Measurements from ENCODE around the gene SPATA3.

The SPATA3 gene

DNA sequence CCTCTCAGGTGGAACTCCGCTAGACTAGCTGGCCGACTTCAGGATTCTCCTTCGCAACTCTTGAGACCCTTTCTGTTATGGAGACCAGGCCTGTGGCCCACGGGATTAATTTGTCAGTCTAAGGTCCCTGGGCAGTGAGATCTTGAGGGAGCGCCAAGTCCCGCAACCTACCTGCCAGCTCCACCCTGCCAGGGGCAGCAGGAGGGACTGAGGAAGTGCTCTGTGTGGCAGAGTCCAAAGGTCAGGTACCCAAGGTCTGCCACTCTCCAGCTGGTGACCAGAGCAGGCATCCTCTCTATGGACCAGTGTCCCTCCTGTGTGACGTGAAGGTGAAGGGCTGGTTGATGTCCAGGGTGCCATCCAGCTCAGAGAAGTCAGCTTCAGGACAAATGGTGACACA lies 4.3 kb upstream of the SPATA3 start:
- in situ Hi-C loops (cut with MboI; ENCODE audit: low pct_unique_long_range_greater_than_20kb, low sequenced_read_pairs, unreplicated experiment) = loop anchor here (5.0 kb wide), 1 partner anchor 89 kb away; no protein-coding TSS in a partner anchor
- no peak for DNase-seq (ENCODE audit: low spot score)
- TF ChIP-seq, protein P1, sequence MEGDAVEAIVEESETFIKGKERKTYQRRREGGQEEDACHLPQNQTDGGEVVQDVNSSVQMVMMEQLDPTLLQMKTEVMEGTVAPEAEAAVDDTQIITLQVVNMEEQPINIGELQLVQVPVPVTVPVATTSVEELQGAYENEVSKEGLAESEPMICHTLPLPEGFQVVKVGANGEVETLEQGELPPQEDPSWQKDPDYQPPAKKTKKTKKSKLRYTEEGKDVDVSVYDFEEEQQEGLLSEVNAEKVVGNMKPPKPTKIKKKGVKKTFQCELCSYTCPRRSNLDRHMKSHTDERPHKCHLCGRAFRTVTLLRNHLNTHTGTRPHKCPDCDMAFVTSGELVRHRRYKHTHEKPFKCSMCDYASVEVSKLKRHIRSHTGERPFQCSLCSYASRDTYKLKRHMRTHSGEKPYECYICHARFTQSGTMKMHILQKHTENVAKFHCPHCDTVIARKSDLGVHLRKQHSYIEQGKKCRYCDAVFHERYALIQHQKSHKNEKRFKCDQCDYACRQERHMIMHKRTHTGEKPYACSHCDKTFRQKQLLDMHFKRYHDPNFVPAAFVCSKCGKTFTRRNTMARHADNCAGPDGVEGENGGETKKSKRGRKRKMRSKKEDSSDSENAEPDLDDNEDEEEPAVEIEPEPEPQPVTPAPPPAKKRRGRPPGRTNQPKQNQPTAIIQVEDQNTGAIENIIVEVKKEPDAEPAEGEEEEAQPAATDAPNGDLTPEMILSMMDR (IDR thresholded peaks at IDR 0.05; ENCODE audit: extremely low read depth, insufficient read depth, missing control alignments) = no peak

DNA sequence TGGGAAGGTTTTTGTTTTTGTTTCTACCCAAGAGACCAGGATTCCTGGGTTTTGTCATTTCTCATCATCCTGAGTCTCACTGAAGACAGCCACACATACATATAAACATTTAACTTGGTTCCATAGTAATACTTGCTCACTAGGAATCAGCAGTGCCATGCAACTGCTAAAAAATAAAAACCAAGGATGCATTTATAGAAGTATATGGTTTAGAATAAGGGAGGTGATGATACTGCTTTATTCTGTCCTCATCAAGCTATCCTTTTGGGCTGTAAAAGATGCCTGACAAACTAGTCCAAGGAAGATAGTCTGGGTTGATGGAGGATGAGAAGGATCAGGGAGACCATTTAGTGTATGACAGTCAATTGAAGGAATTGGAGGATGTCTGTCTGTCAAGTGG lies 740 bp downstream of the SPATA3 start:
- in situ Hi-C loops (cut with MboI; ENCODE audit: low pct_unique_long_range_greater_than_20kb, low sequenced_read_pairs, unreplicated experiment) = no loop called here
- TF ChIP-seq, protein P1 (IDR thresholded peaks at IDR 0.05; ENCODE audit: extremely low read depth, insufficient read depth, missing control alignments) = no peak
- no peak for DNase-seq (ENCODE audit: low spot score)

DNA sequence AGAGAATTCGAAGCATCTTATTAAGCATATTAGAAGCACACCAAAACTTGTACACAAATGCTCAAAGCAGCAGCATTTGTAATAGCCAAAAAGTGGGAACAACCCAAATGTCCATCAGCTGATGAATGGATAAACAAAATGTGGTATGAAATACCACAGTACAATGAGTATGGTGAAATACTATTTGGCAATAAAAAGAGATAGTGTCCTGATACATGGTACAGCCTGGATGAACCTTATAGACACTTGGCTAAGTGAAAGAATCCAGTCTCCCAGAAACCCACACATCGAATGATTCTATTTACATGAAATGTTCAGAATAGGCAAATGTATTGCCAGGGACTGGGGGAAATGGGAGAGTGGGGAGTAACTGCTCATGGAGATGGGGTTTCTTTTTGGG lies 3.0 kb downstream of the SPATA3 start:
- in situ Hi-C loops (cut with MboI; ENCODE audit: low pct_unique_long_range_greater_than_20kb, low sequenced_read_pairs, unreplicated experiment) = no loop called here

DNA sequence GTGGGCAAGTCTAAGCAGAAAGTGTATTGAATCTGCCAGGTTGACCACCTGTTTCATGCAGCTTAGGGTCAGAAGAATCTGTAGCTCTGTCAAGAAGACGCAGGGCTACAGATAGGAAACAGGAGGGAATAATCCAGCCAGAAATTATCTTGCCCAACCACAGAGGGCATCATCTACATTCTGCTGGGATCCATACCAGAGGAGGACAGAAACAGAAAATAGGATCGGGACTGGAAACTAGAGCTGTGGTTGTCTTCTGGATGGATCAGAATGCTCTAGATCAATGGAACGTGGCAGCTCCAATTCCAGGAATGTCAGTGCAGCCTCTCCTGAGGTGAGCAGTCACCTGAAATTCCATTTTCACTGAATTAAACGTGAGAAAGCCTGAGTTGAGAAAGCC lies 3.6 kb downstream of the SPATA3 start:
- no peak for DNase-seq (ENCODE audit: low spot score)
- in situ Hi-C loops (cut with MboI; ENCODE audit: low pct_unique_long_range_greater_than_20kb, low sequenced_read_pairs, unreplicated experiment) = no loop called here
- TF ChIP-seq, protein P1 (IDR thresholded peaks at IDR 0.05; ENCODE audit: extremely low read depth, insufficient read depth, missing control alignments) = no peak

More for the DNA sequence above, 3.0 kb downstream of the SPATA3 start:
- no peak for DNase-seq (ENCODE audit: low spot score)
- TF ChIP-seq, protein P1 (IDR thresholded peaks at IDR 0.05; ENCODE audit: extremely low read depth, insufficient read depth, missing control alignments) = no peak

DNA sequence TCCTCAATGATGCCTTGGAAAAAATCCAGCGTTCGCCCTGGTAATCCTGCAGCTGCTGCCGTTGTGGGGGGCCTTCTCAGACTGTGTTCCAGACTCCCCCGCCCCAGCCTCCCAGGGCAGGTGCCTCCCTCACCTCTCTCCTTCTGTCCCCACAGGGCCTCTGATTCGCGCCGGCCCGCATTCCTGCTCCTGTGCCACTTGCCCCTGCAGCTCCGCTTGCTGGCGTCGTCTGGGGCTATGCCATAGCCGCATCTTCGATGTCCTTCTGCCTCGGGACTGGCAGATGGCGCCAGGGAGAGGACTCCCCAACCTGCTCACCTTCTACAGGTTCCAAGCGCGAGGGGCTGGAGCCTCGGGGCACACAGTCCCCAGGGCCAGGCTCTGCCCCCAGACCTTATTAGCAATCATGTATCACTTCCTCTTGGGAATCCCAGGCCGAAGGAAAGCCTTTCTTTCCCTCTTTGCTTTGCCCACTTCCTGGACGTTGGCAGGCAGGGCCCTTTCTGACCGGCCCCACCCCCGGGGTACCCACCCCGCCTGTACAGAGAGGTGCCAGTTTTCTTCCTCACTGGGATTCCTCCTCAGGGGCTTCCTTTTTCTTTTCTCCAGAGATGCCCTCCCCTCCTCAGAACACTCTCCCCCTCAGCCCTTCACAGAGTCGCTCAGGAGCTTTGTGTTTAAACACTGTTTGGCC lies 4.4 kb downstream of the SPATA3 start:
- TF ChIP-seq, protein P1 (IDR thresholded peaks at IDR 0.05; ENCODE audit: extremely low read depth, insufficient read depth, missing control alignments) = no peak
- in situ Hi-C loops (cut with MboI; ENCODE audit: low pct_unique_long_range_greater_than_20kb, low sequenced_read_pairs, unreplicated experiment) = no loop called here
- no peak for DNase-seq (ENCODE audit: low spot score)

DNA sequence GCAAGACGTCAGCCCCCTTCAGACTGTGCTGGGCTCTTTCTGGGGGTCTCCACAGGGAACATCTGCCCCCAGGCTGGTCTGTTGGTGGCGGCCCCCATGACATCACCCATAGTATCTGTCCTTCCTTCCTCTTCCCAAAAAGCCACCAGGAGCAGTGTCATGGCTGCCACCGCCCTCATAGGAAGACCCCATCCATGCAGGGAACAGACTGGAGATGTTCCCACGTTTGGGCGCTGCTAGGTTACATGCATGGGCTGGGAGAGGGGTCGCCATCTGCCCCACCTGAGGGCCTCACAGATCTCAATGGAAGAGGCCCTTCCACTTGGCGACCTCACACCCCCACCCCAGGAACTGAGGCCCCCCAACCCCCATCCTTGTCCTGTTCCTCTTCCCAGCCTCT lies 5.1 kb downstream of the SPATA3 start:
- TF ChIP-seq, protein P1 (IDR thresholded peaks at IDR 0.05; ENCODE audit: extremely low read depth, insufficient read depth, missing control alignments) = no peak
- in situ Hi-C loops (cut with MboI; ENCODE audit: low pct_unique_long_range_greater_than_20kb, low sequenced_read_pairs, unreplicated experiment) = no loop called here
- DNase-seq (ENCODE audit: low spot score) = no peak

All from GM13977 (cell line).